Bronchial epithelial cell (primary cell): ENCODE data around the gene SOX10. TPM values are rescaled to one million over a fixed set of nuclear protein-coding genes. Genes with fewer than 3 reads are reported as not detected.
A peak's percentile ranks its signal among the peaks of the same experiment; 100 is the strongest.

Experiments
- DNase-seq: peaks from one replicate; pipeline ENCODE4 v3.0.0-alpha.2; 2010; ENCODE audit warnings: low read depth
- FAIRE-seq: peaks from 2 replicates; lab custom pipeline; 2011; peaks lifted over from hg19 to GRCh38; lab: Jason Lieb, UNC
- H3K27me3 ChIP-seq: 2 replicates; pipeline ENCODE4 v1.5.1; 2011; ENCODE audit warnings: low read length; ENCODE audit not compliant: control insufficient read depth, insufficient read depth
- H3K36me3 ChIP-seq: 2 replicates; pipeline ENCODE4 v1.5.1; 2011; ENCODE audit warnings: low read length; ENCODE audit not compliant: control insufficient read depth, insufficient read depth
- H3K4me3 ChIP-seq: 2 replicates; pipeline ENCODE4 v1.5.1; 2011; ENCODE audit warnings: mild to moderate bottlenecking, low read depth, low read length, control low read depth
- CTCF ChIP-seq: IDR thresholded peaks from 2 replicates; pipeline ENCODE4 v1.5.1; 2011; ENCODE audit warnings: mild to moderate bottlenecking, moderate library complexity, low read length, control low read depth, inconsistent platforms; ENCODE audit not compliant: insufficient read depth, severe bottlenecking
- total RNA-seq: library from RNA; depleted of rRNA; stranded (reverse); fragments of >200 nt; gene quantifications from 2 replicates; pipeline ENCODE4 v1.2.1, GENCODE V29; 2014

SOX10 gene
- total RNA-seq, 1 donor from 2014 or later = not detected

- no peak for FAIRE-seq
- Histone ChIP-seq H3K4me3 (no peak overlapping the region), H3K27me3 (no peaks in the 10 kb centered on the region), H3K36me3 (no peaks in the 10 kb centered on the region)
- no peak for TF ChIP-seq CTCF
- peak; percentile 49 for DNase-seq
Observed at GRCh38 chr22:38017272-38017920, 33.0 kb upstream of the SOX10 start.

- H3K36me3 ChIP-seq = no peaks in the 10 kb centered on the region
- no peaks in the 10 kb centered on the region for H3K27me3 ChIP-seq
- DNase-seq = peak; percentile 34
- no peak overlapping the region for H3K4me3 ChIP-seq
- no peak for TF ChIP-seq CTCF
- FAIRE-seq = no peak
Observed at GRCh38 chr22:38016182-38017151, 32.1 kb upstream of the SOX10 start.

DNA sequence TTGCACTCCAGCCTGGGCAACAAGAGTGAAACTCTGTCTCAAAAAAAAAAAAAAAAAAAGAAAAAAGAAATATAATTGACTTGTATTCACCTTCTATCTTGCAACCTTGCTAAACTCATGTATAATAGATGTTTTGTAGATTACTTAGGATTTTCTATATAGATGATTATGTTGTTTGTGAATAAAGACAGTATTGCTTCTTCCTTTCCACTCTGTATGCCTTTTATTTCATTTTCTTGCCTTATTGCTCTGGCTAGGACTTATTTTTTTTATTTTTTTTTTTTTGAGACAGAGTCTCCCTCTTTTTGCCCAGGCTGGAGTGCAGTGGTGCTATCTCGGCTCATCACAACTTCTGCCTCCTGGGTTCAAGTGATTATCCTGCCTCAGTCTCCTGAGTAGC lies 29.7 kb upstream of the SOX10 start:
- Histone ChIP-seq H3K4me3 (no peak overlapping the region), H3K36me3 (no peaks in the 10 kb centered on the region), H3K27me3 (no peaks in the 10 kb centered on the region)
- FAIRE-seq (no peak), DNase-seq (no peak)
- no peak for TF ChIP-seq CTCF

- no peak overlapping the region for H3K4me3 ChIP-seq
- H3K36me3 ChIP-seq = no peaks in the 10 kb centered on the region
- no peaks in the 10 kb centered on the region for H3K27me3 ChIP-seq
- FAIRE-seq (peak; percentile 99), DNase-seq (peak; percentile 71)
- no peak for TF ChIP-seq CTCF
Observed at GRCh38 chr22:38012604-38013072, 28.3 kb upstream of the SOX10 start.

DNA sequence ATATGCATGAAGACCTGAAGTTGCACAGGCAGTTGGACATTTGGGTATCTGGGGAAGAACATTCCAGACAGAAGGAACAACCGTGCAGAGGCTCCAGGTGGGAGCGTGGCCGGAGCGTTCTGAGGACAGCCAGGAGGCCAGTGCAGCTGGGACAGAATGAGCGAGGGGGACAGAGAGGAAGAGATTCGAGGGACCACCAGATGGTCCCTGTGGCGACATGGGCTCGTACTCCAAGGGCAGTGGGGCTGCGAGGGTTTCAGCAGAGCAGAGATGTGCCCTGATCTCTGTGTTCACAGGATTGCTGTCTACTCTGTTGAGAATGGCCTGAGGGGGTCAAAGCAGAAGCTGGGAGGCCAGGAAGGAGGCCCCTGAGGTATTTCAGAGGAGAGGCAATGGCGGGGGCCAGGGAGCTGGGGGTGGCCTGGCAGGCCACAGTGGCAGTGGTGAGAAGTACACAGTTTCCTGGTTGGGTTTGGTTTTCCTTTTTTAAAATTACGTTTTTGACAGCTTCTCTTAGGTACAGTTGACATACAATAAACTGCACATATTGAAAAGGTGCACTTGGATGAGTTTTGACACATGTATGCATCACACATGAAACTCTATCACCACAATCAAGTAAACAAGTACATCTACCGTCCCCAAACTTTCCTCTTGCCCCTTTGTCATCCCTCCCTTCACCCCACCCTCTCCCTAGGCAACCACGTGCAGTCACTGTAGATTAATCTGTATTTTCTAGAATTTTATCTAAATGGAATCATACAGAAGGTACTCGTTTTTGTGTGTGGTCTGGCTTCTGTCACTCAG lies 24.8 kb upstream of the SOX10 start:
- Histone ChIP-seq H3K27me3 (no peaks in the 10 kb centered on the region), H3K36me3 (no peaks in the 10 kb centered on the region), H3K4me3 (no peak overlapping the region)
- peak; percentile 79 for FAIRE-seq
- no peak for TF ChIP-seq CTCF
- DNase-seq = no peak
